ENCODE results near the gene MILR1.
"Not testable (repeated sequence)": the region's sequence is repeated elsewhere in the genome, so short reads cannot be mapped to it uniquely, and the experiment has no call there.

Gene MILR1

DNA sequence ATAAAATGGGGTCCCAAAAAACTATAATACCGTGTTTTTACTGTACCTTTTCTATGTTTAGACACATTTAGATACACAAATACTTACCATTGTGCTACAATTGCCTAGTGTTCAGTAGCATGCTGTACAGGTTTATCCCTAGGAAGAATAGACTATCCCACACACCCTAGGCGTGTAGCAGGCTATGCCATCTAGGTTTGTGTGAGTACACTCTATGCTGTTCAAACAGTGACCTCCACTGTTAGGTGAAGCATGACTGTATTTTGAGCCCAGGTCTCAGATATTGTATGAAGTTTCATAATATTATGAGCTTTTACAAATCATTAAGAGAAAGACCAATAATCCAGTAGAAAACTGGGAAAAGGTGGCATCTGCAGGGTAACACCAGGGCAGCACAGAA lies 23.6 kb downstream of the MILR1 start:
- no peak for DNase-seq

DNA sequence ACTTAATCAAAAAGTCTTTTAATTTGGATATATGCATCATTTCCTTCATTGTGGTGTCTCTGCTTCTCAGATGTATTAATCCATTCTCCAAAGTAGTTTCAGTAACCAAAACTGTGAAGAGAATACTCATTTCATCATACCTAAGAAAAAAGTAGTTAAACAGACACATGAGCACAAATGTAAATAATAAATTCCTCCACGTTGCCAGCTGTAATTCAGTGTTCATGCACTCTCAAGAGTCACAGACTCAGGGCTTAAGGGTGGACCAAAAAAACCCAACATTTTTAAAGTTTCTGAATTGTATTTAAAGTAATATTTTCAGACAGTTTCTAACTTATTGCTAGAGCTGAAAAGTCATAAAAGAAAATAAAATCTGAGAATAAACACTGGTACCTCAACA lies 28.9 kb downstream of the MILR1 start:
- no peak for DNase-seq

DNA sequence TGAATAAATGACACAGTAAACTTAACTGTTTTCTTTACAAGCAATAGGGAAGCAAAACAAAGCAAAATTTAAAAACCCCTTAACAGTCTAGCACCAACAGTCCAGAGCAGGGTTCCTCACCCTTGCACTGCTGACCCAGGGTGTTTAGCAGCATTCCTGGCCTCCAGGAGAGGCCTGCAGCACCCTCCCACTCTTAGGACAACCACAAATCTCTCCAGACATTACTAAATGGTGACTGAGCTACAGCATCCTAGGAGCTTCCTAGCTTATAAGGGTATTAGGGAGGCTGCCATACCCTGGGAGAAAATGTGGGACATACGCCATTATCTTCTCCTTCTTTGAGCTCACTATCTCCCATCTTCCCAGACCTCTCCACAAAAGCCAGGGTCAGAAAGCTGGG lies 32.0 kb downstream of the MILR1 start:
- no peak for DNase-seq

DNA sequence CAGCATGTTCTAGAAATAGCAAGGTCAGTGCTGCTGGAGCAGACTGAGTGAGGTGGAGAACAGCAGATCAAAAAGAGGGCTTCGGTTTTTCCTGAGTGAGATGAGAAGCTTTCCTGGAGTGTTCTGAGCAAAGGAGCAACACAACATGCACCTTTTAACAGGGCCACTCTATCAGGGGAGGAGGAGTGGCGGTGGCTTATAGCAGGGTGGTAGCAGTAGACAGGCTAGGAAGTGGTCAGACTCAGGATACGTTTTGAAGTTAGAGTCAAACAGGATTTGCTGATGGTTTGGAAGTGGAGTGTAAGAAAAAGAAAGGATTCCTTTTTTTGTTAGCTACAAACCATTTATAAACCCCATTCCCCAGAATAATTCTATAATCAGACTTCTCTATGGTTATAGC lies 35.5 kb downstream of the MILR1 start:
- DNase-seq: no peak

DNA sequence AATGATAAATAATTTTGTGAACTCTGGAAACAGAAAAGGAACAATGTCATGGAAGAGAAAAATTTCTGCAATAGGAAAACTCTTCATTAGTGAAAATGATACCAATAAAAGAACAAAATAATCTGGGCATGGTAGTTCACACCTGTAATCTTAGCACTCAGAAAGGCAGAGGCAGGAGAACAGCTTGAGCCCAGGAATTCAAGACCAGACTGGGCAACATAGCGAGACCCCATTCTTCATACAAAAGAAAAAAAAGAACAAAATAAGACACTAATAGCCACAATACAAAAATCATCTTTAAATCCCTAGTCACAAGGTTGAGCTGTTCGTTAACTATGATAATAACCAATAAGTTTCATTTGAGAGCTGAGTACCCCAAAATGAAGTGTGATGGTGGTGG lies 39.4 kb downstream of the MILR1 start:
- no peak for DNase-seq

- peak; percentile 70 for DNase-seq
Measured at GRCh38 chr17:64491034-64491860, 42.3 kb downstream of the MILR1 start.

DNA sequence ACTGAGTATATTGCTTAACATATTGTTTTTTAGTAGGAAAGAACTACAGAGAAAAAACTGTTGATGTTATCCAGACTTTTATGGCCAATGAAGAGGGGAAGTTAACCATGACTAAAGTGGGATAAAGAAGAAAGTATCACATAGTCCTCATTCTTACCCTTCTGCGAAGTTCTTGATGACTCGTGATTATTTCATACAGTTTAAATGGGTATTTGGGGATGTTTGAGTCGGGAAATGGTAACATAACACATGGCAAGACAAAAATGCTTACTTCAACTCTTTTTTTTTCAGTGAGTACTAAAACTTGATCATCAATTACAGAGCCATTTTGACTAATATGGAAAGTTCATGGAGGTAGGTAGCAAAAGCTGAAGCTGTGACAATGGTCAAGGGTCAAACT lies 43.1 kb downstream of the MILR1 start:
- no peak for DNase-seq

DNA sequence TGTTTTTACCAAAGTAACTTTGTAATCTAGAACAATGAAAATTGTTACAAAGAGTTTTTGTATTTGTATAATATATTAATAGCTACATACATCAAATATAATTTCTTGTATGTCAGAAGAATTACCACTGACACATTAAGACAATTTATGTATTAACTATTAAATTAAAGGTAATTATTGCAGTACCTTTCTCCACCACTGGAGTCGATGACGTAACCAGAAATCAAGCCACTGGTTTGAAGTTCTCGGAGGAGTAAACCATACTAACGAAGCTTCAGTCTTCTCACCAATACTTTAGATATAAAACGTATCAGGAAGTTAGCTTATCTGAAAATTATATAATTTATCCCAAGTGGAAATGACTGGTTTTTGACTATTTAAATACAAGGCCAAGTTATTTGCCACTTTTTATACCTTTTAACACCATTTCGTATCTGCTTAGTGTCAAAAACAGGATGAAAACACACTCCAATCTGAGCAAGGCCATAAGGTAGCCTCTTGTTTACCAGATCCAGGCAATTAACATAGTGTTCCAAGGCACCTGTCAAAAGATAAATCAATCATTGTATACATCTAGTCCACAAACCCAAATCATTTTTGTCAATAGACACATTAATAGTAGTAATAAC lies 43.7 kb downstream of the MILR1 start:
- peak; percentile 78 for DNase-seq

DNA sequence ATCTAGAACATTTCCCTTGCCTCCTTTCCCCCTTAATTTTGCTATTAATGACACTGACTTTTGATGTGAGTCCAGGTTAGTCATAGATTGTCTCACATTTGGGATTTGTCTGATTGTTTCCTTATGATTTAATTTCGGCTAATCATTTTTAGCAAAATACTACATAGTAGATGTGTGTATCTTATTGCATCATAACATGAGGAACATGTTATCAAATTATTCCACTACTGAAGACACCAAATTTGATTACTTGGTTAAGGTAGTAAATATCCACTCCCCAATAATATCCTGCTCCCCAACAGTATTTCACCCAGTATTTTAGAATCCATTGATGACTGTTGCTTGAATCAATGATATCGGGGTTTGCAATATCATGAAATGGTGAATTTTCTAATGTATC lies 45.2 kb downstream of the MILR1 start:
- DNase-seq: no peak

DNA sequence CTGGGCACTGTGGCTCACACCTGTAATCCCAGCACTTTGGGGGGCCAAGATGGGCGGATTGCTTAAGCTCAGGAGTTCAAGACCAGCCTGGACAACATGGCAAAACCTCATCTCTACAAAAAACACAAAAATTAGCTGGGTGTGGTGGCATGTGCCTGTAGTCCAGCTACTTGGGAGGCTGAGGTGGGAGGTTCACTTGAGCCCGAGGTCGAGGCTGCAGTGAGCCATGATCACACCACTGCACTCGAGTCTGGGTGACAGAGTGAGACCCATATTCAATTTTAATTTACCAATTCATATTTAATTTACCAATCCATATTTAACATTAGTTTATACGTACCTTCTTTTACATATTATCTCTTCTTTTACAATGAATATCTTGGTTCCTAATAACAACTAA lies 46.4 kb downstream of the MILR1 start:
- not testable (repeated sequence) for DNase-seq

GRCh38 chr17:64496348-64496785 lies 47.5 kb downstream of the MILR1 start:
- DNase-seq: no peak

DNA sequence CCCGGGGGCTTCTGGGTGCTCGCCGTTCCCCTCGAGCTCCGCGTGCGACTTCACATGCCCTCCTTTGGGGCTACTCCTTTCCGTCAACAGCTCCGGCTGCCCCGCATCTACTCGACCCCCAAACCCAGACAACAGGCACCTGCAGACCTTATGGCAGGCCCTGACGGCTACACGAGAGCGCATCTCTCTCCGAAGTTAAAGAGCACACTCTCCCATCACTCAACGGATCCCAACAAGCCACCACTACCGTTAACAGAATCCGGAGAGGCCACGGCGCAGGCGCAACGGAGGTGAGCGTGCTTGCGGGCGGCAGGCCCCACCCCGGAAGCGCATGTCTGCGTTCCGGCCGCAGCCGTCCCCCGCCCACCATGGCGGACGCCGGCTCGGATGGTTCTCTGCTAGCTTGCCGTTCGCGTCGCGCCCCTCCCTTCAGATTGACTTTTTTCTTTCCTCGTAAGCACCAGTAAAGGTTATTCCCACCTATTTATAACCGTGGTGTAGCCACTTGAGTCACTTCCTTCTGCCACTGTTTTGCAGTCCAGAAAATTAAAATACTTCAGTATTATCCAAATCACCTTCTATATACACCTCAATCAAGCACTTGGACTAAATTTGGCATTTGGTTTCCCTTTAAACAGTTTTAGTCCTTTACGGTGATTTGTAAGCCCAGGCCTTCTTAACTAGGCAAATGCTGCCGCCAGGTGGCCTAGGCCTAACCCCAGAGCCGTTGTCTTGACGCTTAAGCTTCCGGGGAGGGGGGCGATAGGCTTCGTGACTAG lies 48.1 kb downstream of the MILR1 start, which contains the start of gene POLG2:
Gene POLG2, minus strand, starts transcription at position 269 of the 779 bp plus-strand sequence. Its CDS starts 86 bp downstream, at position 183.
- peak; percentile 96 for DNase-seq

- no peak for DNase-seq
Measured at GRCh38 chr17:64497565-64498035, 48.7 kb downstream of the MILR1 start.

DNA sequence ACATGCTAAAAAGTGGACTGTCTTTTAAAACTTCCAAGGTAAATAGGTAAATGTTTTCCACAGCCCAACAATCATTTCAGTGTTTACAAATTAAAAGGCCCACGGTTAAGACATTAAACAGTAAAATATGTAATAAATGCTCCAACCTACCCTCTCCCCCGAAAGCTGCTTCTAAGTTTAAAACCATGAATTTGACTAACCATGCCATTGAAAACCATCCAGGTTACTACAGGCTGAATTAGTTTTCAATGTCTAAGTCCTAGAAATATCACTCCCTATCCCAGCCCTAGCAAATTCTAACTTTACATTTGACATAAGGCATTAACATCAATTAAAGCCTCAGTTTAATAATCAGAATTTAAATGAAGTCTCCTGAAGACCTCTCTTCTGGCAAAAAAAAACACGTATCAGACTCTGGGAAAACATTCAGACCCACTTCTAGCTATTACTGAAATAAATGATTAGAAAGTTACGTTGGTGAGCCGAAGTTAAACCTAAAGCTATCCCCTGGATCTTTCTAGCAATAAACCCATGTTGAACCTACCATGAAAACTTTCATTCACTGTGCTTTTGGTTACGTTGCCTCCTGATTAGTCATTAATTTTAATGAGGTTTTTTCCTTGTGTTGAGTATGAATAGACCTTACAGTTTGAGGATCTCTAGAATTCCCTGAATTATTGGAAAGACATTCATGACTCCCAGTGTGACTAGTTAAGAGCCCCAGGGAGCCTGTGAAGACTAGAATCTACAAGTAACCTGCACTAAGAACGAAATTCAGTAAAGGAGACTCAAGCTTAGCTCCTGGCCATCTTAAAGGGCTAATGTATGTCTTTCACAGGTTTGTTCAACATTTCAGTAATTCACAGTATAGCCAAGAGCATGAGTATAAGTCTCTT lies 49.6 kb downstream of the MILR1 start:
- peak; percentile 27 for DNase-seq

DNA sequence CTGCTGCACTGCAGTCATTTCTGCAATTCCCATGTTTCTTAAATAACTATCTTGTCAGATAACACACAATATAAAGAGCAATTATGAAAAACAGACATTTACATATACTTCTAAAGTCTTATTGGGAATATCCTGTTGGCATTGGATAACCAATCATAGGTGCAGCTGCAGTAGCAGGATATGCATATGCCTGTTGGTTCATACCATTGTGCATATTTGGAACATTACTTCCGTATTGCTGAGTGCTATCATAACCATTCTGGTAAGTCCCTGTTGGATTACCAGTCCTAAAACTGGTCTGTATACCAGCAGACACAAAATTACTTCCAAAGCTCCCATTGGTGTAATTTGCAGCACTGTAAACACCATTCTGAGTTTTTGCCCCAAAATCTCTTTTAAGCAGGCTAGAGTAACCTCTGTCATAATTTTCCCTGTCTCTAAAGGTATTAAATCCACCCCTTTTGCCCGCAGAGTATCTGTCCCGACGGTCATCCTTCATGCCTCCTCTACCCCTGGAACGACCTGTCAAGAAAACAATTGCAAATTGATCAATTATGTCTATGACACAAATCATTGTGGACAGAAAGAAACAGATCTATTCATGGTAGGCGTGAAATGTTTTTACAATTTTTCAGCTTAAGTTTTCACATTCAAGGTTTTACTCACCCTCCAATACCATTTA lies 51.0 kb downstream of the MILR1 start:
- peak; percentile 27 for DNase-seq

DNA sequence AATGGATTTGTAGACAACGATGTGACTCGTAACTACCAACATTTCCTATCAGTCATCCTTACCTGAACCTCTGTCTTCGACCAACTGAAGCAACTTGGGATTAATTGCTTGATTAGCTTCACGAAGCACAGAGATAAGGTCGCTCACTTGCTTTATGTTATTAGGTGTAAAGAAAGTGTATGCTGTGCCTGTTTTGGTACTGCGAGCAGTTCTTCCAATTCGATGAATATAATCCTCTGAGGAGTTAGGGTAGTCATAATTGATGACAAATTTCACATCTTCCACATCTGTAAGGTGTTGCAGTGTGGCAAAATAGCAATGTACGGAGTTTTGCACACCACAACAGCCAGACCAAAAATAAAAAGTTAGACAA lies 51.6 kb downstream of the MILR1 start:
- peak; percentile 12 for DNase-seq

DNA sequence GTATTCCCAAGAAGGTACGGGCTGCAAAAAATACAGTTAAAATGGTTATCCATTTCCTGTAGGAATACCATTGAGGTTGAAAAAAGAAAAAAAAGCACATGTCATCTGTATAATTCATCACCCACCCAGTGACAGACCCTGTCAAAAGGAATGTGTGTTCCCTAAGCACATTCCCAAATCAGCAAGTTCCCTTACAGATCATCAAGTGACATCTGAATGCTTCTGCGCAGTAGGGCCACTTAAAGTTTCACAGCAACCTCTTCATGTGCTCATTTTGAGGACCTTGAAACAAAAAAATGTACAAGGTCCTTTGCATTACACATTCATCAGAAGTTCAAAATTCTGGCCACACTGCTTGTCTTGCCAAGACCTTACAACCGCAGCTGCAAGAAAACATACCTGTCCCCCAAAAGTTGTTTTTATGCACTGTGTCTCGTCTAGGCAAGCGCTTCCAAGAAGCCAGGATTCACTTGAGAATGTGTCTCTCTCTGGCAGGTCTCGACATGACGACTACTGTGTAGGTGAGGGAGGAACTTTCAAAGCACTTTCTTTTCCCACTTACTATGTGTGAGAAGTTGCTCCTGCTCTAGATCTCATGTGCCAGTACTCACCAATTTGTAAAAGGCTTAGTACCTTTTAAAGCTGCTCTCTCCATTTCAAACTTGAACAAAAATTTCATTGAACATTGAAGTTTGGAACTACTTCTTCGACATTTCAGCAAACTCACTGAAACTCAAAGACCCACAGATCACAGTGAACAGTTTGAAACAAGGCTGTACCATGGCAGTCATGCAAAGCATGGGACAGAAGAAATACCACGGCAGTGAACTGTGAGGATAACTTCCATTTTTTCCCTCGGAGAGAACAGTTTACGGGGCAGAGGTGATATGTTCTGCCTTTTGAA lies 52.2 kb downstream of the MILR1 start:
- peak; percentile 27 for DNase-seq

DNA sequence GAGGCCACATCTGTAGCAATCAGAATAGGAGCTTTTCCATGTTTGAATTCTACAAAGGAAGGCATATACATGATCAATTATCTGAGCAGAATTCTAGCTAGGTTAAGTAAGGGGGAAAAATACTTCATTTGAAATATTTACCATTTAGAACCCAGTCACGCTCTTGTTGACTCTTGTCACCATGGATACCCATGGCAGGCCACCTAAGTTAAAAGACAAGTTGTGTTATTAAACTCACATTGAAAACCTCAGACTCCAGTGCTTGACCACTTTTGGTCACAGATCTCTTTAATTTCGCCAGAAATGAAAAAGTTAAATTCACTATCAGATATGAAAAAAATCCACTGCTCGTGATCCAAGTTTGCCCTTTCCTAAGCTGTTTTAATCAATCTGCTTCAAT lies 53.1 kb downstream of the MILR1 start:
- DNase-seq: peak; percentile 17

DNA sequence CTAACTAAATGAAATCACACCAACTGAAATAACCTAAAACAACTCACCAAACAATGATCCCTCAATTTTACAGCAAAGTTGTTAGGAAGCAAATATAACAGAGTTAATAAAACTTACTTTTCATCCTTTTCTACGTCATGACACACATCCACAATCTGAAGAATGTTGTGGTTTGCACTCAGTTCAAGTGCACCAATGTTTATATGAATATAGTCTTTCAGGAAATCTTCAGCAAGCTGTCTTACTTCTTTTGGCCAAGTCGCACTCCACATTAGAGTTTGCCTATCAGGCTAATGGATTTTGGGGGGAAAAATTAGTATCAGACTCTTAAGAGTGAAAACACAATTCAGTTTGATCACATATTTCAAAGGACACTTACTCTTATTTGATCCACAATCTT lies 53.9 kb downstream of the MILR1 start:
- no peak for DNase-seq

DNA sequence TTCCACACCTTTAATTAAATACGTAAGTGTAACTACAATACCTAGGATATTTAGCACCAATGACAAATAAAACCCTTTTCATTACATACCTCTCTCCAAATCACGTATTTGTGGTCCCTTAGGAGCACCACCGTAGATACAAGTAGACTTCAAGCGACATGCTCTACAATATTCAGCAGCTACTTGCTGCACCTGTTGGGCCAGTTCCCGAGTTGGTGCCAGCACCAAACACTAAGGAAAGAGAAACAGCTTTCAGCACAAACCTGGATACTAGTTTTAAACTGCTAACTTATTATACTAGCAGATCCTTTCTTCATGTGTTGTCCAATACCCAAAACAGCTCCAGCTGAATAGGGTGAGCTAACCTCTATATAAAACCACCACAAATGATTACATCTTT lies 54.4 kb downstream of the MILR1 start:
- peak; percentile 13 for DNase-seq

All from CD4-positive, alpha-beta T cell treated with Interleukin-21 for 1 hour (primary cell).